ENCODE measurements around the gene TRUB1.

The TRUB1 gene

GRCh38 chr10:114908896-114909295 is 29.1 kb upstream of the TRUB1 start:
- no peaks in the 10 kb centered on the region for H3K27me3 ChIP-seq (ENCODE audit: insufficient read depth, low read depth)
- no peak for TF ChIP-seq CTCF (conservative IDR thresholded peaks at IDR 0.05; ENCODE audit: low read depth, low read length)
- H3K36me3 ChIP-seq (ENCODE audit: insufficient read depth) = no peaks in the 10 kb centered on the region
- no peak overlapping the region for H3K9ac ChIP-seq
- H3K4me2 ChIP-seq = no peak overlapping the region
- no peaks in the 10 kb centered on the region for H3K79me2 ChIP-seq (ENCODE audit: insufficient read depth, low read depth)
- no peak overlapping the region for H3K4me3 ChIP-seq (IDR thresholded peaks at IDR 0.05; ENCODE audit: insufficient read depth, low read depth, low read length)
- H2AFZ ChIP-seq (ENCODE audit: low read depth) = no peak overlapping the region
- H4K20me1 ChIP-seq (ENCODE audit: insufficient read depth) = no peaks in the 10 kb centered on the region
- no peak overlapping the region for H3K27ac ChIP-seq
- H3K4me1 ChIP-seq (ENCODE audit: low read depth, poor library complexity, severe bottlenecking) = no peaks in the 10 kb centered on the region

- no peaks in the 10 kb centered on the region for H3K27me3 ChIP-seq (ENCODE audit: insufficient read depth, low read depth)
Measured at GRCh38 chr10:114911052-114911711, 26.8 kb upstream of the TRUB1 start.

GRCh38 chr10:114911801-114912469 is 26.1 kb upstream of the TRUB1 start:
- Histone ChIP-seq H3K4me3 (IDR thresholded peaks at IDR 0.05; ENCODE audit: insufficient read depth, low read depth, low read length) (no peak overlapping the region), H3K27me3 (ENCODE audit: insufficient read depth, low read depth) (no peaks in the 10 kb centered on the region), H4K20me1 (ENCODE audit: insufficient read depth) (no peaks in the 10 kb centered on the region), H3K79me2 (ENCODE audit: insufficient read depth, low read depth) (no peaks in the 10 kb centered on the region), H2AFZ (ENCODE audit: low read depth) (no peak overlapping the region), H3K4me2 (no peak overlapping the region), H3K9ac (no peak overlapping the region), H3K36me3 (ENCODE audit: insufficient read depth) (no peaks in the 10 kb centered on the region), H3K27ac (no peak overlapping the region), H3K4me1 (ENCODE audit: low read depth, poor library complexity, severe bottlenecking) (no peaks in the 10 kb centered on the region)
- no peak for TF ChIP-seq CTCF (conservative IDR thresholded peaks at IDR 0.05; ENCODE audit: low read depth, low read length)

More at GRCh38 chr10:114911052-114911711, 26.8 kb upstream of the TRUB1 start:
- Histone ChIP-seq H3K36me3 (ENCODE audit: insufficient read depth) (no peaks in the 10 kb centered on the region), H4K20me1 (ENCODE audit: insufficient read depth) (no peaks in the 10 kb centered on the region), H3K27ac (no peak overlapping the region), H3K4me2 (no peak overlapping the region), H2AFZ (ENCODE audit: low read depth) (no peak overlapping the region), H3K4me3 (IDR thresholded peaks at IDR 0.05; ENCODE audit: insufficient read depth, low read depth, low read length) (no peak overlapping the region), H3K79me2 (ENCODE audit: insufficient read depth, low read depth) (no peaks in the 10 kb centered on the region), H3K9ac (no peak overlapping the region), H3K4me1 (ENCODE audit: low read depth, poor library complexity, severe bottlenecking) (no peaks in the 10 kb centered on the region)
- no peak for TF ChIP-seq CTCF (conservative IDR thresholded peaks at IDR 0.05; ENCODE audit: low read depth, low read length)

GRCh38 chr10:114912470-114912859 is 25.5 kb upstream of the TRUB1 start:
- H4K20me1 ChIP-seq (ENCODE audit: insufficient read depth) = no peaks in the 10 kb centered on the region
- no peaks in the 10 kb centered on the region for H3K79me2 ChIP-seq (ENCODE audit: insufficient read depth, low read depth)
- no peak overlapping the region for H2AFZ ChIP-seq (ENCODE audit: low read depth)
- no peak overlapping the region for H3K4me3 ChIP-seq (IDR thresholded peaks at IDR 0.05; ENCODE audit: insufficient read depth, low read depth, low read length)
- no peak overlapping the region for H3K4me2 ChIP-seq
- no peak overlapping the region for H3K27ac ChIP-seq
- TF ChIP-seq CTCF (conservative IDR thresholded peaks at IDR 0.05; ENCODE audit: low read depth, low read length) = no peak
- H3K4me1 ChIP-seq (ENCODE audit: low read depth, poor library complexity, severe bottlenecking) = no peaks in the 10 kb centered on the region
- no peaks in the 10 kb centered on the region for H3K27me3 ChIP-seq (ENCODE audit: insufficient read depth, low read depth)
- H3K36me3 ChIP-seq (ENCODE audit: insufficient read depth) = no peaks in the 10 kb centered on the region
- H3K9ac ChIP-seq = no peak overlapping the region

Data from KMS-11 (cell line).